ENCODE measurements around the gene EARS2.
"Not testable (repeated sequence)": the region's sequence is repeated elsewhere in the genome, so short reads cannot be mapped to it uniquely, and the experiment has no call there.

The EARS2 gene

DNA sequence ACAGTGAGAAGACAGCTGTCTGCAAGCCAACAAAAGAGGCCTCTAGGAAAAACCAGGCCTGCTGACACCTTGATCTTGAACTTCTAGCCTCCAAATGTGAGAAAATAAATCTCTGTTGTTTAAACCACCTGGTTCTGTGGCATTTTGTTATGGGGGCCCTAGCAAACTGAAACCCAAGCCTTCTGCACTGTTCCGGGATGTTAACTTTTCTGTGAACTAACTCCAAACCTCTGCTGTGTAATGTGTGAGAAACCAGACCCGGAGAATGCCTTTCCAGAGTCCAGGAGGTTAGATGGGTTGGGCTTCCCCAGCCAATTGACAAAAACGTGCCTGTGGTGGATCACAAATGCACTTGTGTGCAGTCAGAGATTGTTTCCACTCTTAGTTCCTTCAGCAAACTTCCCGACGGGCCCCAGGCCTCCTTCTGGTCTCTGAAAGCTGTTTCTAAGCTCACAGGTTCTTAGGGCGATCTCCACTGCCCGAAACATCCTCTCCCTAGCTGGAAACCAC is 33.2 kb downstream of the EARS2 start:
- no peak for DNase-seq

DNA sequence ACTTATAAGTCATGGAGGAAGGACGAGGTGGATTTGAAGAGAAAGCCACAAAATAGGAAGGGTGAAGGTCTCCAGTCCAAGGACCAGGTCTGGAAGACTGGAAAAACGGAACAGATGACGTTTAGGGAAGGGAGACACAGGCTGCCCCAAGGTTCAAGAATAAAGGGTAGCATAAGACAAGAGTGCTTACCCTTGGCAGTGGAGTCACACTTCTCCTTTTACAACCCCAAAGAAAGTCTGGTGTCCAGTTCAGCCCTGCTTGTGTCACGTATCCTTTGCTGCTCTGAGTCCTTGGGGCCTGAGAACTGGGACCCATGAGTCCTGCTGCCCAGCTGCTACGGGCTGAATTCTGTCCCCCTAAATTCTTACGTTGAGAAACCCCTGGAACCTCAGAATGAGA is 33.8 kb downstream of the EARS2 start:
- no peak for DNase-seq

DNA sequence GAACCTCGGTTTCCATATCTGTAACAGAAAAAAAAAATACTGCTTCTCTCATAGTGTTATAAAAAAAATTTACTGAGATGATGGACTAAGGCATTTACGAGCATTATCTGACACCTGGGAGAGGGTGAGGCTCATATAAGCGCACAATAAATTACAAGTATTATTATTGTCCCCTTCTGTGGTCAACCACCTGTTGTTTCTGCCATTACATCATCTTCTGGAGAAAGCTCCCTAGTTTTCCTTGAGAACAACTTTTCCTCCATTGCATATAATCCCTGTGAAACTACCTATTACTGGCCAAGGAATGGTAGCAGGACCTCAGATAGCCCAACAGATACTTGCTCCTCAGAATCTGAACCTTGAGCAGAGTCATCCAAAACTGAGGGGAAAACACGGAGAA is 35.2 kb downstream of the EARS2 start:
- DNase-seq: no peak

DNA sequence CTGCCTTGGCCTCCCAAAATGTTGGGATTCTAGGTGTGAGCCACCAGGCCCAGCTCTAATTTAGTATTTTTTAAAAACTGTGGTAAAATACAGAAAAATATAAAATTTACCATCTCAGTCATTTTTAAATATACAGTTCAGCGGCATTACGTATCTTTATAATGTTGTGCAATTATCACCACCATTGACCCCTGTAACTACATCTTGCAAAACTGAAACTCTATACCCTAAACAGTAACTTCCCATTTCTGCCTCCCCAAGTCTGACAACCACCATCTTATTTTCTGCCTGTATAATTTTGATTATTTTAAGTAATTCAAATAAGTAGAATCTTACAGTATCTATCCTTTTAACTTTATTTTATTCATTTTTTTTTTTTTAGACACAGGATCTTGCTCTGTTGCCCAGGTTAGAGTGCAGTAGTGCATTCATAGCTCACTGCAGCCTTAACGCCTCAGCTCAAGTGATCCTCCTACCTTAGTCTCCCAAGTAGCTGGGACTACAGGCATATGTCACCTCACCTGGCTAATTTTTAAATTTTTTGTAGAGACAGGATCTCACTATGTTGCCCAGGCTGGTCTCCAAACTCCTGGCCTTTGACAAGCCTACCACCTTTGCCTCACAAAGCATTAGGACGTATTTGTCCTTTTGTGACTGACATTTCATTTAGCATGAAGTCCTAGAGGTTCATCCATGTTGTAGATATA is 36.0 kb downstream of the EARS2 start:
- DNase-seq: no peak

DNA sequence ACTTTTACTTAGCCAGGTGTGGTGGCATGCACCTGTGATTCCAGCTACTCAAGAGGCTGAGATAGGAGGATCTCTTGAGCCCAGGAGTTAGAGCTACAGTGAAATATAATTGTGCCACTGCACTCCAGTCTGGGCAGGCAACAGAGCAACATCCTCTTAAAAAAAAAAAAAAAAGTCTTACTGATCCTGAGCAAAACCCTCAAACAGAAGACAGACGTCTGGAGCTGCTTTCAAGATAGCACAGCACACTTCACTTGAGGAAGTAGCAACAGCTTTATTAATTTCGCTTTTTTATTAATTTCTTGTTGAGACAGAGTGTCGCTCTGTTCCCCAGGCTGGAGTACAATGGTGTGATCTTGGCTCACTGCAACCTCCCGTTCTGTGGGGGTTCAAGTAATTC is 36.6 kb downstream of the EARS2 start:
- DNase-seq: no peak

DNA sequence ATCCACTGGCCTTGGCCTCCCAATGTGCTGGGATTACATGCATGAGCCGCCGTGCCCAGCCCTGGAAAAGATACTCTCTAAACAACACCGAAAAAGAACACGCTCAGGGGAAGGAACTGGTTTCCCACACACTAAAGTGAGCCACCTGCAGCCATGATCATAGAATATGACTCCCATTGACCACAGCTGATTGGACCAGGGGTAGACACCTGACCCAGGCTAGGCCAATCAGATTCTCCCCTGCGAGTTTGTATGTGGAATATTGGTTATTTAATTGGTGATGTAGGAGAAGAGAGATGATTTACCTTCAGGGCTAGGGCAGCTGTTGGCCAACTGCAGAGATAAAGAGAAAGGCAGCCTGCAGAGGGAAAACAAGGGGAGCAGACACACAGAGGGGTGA is 37.9 kb downstream of the EARS2 start:
- no peak for DNase-seq

DNA sequence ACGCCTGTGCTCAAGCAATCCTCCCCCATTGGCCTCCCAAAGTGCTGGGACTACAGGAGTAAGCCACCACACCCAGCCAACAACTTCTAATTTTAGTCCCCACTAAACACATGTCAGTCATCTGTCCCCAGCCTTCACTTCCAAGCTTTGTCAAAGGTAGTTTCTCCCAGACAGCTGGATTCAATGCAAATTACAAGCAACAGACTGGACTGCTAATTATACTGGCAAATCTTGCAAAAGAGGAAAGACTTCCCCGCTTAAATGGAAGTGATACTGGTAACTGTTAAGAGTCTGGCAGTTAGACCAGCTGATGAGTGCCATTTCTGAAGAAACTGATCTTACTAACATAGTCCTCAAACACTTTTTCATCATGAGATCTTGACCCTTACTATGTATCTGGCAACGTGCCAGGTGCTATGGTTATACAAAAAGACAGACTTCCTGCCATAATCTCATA is 38.7 kb downstream of the EARS2 start:
- DNase-seq: no peak

DNA sequence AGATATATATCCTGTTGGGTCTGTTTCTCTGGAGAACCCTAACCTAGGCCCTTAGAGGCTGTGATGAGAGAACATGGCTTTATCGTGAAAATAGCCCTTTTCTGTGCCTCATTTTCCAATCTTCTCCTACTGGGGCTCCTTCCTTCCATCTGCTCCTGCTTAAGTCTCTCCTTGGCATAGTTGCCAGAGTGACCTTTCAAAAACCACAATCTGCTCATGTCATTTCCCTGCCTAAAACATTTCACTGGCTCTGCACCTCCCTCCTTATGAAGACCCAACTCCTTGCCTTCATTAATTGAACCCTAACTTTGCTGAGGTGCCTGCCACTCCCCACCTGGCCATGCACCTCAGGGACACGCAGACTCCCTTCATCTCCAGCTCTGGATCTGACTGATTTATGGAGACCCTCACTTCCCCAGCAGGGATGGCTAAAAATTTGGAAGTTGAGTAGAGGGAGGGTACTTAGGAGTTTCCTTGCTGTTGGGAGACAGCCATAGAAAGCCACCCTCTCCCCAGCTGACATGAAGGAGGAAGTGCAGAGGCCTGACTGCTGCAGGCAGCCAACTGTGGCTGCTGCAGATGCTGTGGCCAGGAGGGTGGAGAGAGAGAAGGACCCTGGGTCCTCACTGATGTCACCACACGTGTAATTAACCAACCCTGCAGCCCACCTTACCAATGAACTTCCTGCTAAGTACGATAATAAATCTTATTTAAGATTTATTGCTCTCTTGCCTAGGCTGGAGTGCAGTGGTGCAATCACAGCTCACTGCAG is 40.6 kb downstream of the EARS2 start:
- DNase-seq: no peak

DNA sequence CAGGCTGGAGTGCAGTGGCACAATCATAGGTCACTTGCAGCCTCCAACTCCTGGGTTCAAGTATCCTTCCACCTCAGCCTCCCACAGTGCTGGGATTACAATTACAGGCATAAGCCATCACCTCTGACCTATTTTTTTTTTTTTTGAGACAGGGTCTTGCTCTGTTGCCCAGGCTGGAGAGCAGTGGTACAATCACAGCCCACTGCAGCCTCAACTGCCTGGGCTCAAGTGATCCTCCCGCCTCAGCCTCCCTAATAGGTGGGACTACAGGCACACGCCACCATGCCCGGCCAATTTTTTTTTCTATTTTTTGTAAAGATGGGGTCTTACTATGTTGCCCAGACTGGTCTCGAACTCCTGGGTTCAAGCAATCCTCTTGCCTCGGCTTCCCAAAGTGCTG is 41.3 kb downstream of the EARS2 start:
- DNase-seq: no peak

DNA sequence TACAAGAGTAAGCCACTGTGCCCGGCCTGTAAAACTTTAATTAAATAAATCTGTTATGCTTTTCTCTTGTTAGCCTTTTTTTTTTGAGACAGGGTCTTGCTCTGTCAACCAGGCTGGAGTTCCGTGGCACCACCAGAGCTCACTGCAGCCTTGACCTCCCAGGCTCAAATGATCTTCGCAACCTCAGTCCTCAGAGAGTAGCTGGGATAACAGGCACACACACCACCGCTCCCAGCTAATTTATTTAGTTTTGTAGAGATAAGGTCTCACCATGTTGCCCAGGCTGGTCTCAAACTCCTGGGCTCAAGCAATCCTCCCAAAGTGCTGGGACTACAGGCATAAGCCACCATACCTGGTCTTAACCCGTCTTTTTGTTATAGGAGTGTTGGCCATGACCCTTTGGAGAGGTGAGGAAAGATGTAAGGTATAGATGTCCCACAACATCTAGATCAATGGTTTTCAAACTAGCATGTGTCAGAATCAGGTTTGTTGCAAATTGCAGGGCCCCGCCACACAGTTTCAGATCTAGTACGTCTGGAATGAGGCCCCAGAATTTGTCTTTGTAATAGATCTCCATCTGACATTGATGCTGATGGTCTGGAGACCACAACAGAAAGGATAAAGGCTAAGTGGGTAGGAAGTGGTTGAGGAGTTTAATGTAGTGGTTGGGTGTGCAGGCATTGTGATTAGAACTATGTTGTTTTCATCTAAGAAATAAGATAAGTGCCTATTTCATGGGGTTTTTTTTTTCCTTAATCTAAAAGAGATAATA is 42.6 kb downstream of the EARS2 start:
- no peak for DNase-seq

DNA sequence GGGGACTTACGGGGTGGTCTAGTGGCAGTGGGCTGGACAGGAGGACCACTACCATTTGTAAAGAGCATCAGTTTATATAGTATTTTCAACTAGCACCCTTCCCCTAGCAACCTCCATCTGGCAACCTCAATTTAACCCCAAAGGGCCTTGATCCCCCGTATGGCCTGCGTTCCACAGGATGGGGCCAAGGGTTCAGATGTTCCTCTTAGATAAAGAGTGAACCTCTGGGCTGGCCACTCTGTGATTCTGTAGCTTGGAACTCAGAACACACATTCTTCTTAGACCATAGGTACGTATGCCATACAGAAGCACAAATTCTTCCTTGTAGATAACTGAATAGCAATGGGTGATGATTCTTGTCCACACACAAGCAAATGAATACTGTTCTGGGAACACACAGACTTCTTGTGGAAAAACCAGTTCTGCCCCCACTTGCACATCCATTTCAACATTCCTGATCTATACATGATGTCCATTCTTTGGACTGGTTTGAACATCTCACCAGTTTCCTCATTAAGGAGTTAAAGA is 44.9 kb downstream of the EARS2 start:
- no peak for DNase-seq

DNA sequence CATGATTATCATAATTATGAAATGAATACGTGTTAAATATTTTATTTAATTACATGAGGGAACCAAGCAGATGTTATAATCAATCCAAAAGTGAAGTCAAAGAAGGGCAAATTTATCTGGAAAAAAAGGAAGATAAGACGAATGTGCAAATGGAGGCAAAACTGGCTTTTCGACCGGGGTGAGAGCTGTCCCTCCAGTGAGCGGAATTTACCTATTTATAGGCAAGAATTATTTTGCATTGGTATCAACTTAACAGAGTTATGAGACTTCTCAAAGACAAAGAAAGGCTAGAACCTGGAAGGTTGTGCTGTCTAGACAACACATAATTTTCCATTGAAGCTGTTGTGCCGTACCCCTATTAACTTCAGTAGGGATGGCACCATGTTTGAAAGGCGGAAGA is 45.4 kb downstream of the EARS2 start:
- no peak for DNase-seq

DNA sequence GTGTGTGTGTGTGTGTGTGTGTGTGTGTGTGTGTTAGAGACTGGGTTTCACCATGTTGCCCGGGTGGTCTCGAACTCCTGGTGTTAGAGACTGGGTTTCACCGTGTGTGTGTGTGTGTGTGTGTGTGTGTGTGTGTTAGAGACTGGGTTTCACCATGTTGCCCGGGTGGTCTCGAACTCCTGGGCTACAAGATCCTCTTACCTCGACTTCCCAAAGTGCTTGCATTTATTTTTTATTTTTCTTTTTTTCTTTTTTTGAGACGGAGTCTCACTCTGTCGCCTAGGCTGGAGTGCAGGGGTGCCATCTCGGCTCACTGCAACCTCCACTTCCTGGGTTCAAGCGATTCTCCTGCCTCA is 46.3 kb downstream of the EARS2 start:
- not testable (repeated sequence) for DNase-seq

DNA sequence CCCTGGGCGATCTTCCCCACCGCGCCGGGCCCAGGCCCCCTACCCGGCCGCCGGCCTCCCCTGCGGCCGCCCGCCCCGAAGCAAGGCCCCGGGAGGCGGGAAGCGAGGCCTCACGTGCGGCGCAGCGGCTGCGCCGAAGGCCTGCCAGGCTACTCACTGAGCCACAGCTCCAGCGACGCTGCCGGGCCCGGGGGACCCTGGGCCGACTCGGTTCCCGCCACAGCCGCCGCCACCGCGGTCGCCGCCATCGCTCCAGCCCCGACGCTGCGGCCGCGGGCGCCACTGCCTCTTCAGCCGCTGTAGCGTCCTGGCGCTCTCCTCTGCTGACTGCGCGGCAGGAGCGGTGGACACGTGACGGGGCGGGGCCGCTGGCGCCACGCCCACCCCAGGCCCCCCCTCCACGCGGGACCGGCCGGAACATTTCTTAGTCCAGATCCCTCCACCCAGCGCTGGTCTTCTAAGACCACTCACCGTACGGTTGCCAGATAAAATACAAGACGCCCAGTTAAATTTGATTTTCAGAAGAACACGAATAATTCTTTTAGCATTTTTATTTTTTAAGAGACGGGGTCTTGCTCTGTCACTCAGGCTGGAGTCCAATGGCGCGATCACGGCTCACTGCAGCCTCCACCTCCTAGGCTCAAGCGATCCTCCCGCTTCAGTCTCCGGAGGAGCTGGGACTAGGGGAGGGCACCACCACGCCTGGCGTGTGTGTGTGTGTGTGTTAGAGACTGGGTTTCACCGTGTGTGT is 46.8 kb downstream of the EARS2 start, which contains the start of gene GGA2:
GGA2 (minus strand) TSS at position 331 of the 751 bp plus-strand sequence; CDS start at position 248, 83 bp downstream.
- DNase-seq: peak; percentile 2

DNA sequence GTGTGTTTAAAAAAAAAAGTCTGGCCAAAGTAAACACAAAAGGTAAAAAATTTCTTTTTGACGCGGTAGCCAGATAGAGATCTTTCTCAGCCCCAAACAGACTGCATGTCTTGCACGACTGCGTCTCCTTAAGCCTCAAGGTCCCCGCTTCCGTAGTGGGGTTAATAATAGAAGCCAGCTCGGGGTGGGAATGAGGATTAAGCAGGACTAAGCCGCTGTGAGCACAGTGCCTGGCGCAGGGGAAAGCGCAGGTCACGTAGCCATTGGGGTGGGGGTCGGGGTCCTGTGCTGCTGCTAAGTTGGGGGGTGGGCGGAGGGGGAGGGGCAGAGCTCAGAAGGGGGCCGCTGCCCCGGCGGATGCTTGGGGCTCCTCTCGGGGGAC is 47.4 kb downstream of the EARS2 start:
- no peak for DNase-seq

DNA sequence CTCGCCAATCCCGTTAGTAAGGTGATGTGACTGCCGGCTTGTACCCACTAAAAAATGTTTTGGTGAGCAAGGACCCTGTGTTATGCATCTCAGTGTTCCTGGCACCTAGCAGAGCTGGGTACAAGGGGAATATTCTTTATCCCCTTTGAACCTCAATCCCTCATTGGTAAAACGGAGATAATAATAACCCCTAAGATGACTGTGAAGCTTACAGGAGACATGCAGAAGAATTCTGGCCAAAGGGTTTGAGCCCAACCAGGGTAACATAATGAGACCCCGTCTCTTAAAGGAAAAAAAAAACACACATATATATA is 47.8 kb downstream of the EARS2 start:
- no peak for DNase-seq

DNA sequence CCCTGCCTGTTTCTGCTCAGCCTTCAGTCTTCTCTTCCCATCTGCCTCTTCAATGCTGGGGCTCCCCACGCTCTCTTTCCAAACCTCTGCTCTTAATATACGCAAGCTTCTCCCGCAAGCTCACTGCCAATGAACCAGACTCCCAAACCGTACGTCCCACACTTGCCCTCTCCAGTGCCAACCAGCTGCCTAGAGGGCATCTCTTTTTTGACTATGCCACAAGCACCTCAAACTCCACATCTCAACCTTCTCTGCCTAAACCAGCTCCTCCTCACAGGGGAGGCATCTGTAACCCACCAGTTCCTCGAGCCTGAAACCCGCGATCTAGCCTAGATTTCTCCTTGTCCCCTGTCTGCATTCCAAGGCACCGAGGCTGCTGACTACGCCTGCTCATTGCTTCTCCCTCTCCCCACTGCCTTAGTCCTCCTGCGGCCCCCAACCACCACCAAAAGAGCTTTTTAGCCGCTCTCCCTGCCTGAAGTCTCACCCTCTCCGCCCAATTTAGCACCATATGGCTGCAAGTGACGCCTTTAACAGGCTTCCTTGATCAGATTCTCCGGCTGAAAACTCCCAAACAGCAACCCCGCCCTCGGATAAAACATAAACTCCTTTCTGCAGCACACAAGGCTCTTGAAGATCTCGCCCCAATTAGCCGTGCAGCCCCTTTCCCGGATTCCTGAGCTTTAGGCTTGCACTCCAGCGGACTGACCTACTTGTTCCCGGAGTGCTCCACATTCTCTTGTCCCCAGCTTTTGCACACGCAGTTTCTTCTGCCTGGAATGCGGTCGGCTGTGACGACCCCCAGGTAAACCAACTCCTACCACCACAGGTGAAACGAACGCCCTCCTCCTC is 48.3 kb downstream of the EARS2 start:
- no peak for DNase-seq

DNA sequence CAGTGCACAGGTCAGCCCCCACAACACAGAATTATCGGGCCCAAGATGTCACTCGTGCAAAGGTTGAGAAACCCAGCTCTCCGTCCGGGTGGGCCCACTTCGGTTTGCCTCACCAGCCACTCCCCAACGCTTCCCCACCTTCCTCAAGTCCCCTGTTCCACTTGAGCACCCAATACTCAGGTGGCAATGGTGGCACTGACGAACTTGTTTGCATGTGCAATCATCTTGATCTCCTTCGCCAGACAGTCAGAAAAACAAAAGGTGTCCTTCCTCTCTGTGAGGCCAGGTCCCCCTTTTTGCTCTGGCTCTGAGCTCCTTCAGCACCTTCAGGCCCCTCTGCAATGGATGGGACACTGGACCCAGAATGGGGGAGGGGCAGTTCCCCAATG is 50.5 kb downstream of the EARS2 start:
- no peak for DNase-seq

DNA sequence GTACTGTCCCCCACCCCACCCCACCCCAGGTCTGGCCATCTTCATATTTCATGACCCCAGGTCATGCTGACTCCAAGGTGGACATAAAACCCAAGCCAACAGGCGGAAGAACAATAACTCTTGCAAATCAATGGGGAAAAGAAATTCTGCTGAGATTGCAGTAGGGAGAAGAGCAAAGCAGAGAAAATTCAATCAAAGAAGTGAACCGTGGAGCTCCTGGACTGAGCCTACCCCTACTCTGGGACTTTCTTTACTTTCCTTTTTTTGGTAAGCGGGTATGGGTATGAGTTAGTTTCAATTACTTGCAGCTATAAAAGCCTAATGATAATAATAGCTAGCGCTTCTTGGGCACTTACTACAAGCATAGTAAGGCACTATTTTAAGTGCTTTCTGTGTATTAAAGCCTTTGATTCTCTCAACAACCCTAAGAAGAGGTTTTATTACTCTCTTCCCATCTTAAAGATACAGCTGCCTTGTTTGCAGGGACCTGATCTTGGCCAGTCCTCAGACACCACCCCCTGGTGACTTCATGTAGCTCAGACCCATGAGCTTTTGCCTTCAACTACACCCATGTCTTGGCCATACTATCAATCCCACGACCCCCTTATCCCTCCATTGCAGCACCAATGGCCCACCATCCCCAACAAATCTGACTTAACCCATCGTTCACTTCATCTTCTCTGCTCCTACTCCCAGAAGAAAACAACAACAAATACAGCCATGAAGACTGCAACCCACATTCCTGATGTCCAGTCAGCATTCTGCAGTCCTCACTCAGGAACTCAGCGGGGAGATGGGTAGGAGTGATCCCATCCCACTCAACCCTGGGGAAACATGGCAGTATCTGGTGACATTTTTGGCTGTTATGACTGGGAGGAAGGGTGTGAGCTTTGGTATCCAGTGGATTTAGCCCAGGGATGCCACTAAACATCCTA is 51.2 kb downstream of the EARS2 start:
- no peak for DNase-seq

DNA sequence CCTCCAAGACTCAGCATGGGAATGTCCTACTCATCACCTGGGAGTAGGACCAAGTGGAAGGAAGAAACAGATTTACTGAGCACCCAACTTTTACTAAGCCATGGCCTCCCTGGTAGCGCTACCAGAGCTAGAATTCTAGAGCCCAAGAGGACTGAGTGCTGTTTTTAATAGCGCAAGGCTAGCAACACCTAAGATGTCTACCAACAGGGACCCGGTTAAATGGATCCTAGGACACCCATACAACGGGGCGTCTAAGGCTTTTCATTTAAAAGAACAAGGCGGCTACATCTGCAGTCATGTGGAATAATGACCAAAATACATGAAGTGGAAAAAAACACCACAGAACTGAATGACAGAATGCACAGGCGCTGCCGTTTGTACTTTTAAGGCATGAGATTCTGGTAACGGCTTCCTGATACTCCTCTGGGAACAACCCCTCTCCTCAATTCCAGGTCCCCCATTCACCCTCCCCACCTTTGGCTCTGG is 51.9 kb downstream of the EARS2 start:
- no peak for DNase-seq
